OCI-LY1 (cell line): Measurements from ENCODE around the gene AMIGO3.
"Not testable (repeated sequence)": the region's sequence is repeated elsewhere in the genome, so short reads cannot be mapped to it uniquely, and the experiment has no call there.

Experiments
- EZH2 ChIP-seq: fragments of 200-600 bp; sonication (generic), shearing (Covaris generic); IDR thresholded peaks from 2 replicates; pipeline ENCODE4 v1.8.0; 2017; ENCODE audit warnings: borderline replicate concordance, mixed run types, mild to moderate bottlenecking, antibody characterized with exemption, low read length, moderate library complexity, mixed read lengths
- TF ChIP-seq, protein P1 (sequence below): fragments of 200-600 bp; sonication (generic), shearing (Covaris generic); IDR thresholded peaks from 2 replicates; pipeline ENCODE4 v1.5.1; 2017; ENCODE audit warnings: mild to moderate bottlenecking, antibody characterized with exemption, low read length, moderate library complexity, mixed read lengths

DNA sequence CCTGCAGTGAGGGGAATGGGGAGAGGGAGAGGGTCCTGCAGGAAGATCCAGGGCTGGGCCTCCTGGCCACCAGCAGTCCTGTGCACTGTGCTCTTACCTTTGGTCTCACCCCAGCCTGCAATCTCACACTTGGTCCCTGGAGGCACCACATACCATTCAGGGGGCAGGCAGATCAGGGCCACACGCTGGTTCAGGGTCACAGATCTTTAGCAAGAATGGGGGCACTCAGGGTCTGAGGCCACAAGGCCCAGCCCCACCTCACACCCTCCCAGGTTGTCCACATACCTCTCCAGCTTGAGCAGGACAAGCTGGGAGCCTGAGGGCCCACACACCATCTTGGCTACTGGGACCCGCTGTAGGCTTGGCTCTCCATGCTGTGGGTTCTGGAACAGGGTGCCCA, 35.0 kb downstream of the AMIGO3 start:
- TF ChIP-seq, protein P1, sequence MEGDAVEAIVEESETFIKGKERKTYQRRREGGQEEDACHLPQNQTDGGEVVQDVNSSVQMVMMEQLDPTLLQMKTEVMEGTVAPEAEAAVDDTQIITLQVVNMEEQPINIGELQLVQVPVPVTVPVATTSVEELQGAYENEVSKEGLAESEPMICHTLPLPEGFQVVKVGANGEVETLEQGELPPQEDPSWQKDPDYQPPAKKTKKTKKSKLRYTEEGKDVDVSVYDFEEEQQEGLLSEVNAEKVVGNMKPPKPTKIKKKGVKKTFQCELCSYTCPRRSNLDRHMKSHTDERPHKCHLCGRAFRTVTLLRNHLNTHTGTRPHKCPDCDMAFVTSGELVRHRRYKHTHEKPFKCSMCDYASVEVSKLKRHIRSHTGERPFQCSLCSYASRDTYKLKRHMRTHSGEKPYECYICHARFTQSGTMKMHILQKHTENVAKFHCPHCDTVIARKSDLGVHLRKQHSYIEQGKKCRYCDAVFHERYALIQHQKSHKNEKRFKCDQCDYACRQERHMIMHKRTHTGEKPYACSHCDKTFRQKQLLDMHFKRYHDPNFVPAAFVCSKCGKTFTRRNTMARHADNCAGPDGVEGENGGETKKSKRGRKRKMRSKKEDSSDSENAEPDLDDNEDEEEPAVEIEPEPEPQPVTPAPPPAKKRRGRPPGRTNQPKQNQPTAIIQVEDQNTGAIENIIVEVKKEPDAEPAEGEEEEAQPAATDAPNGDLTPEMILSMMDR = not testable (repeated sequence)
- TF ChIP-seq EZH2 = not testable (repeated sequence)
